AG09309 (cell line): Measurements from ENCODE around the gene PAX3.
"Not testable (repeated sequence)": the region's sequence is repeated elsewhere in the genome, so short reads cannot be mapped to it uniquely, and the experiment has no call there.

ENCODE experiments used
- DNase-seq: peaks from one replicate; pipeline ENCODE4 v3.0.0-alpha.2; 2010; ENCODE audit warnings: low read depth
- H3K4me3 ChIP-seq: 2 replicates; pipeline ENCODE4 v1.5.1; 2011; ENCODE audit warnings: mild to moderate bottlenecking, low read depth, low read length, moderate library complexity; ENCODE audit not compliant: control insufficient read depth
- CTCF ChIP-seq: IDR thresholded peaks from 2 replicates; pipeline ENCODE4 v1.5.1; 2011; ENCODE audit warnings: mild to moderate bottlenecking, low read depth, low read length, inconsistent platforms; ENCODE audit not compliant: insufficient read depth, control insufficient read depth; ENCODE audit errors: missing control alignments

PAX3 gene

GRCh38 chr2:222169346-222169745 is 129.5 kb downstream of the PAX3 start:
- no peak for DNase-seq
- no peak overlapping the region for H3K4me3 ChIP-seq
- no peak for TF ChIP-seq CTCF

- DNase-seq = no peak
- no peak for TF ChIP-seq CTCF
Measured at GRCh38 chr2:222167762-222168161, 131.0 kb downstream of the PAX3 start.

GRCh38 chr2:222160944-222161343 is 137.9 kb downstream of the PAX3 start:
- no peak overlapping the region for H3K4me3 ChIP-seq
- no peak for TF ChIP-seq CTCF
- no peak for DNase-seq

More at GRCh38 chr2:222167762-222168161, 131.0 kb downstream of the PAX3 start:
- no peak overlapping the region for H3K4me3 ChIP-seq

GRCh38 chr2:222160125-222160524 is 138.7 kb downstream of the PAX3 start:
- TF ChIP-seq CTCF = no peak
- H3K4me3 ChIP-seq = no peak overlapping the region
- DNase-seq = no peak

- TF ChIP-seq CTCF = no peak
- no peak for DNase-seq
- no peak overlapping the region for H3K4me3 ChIP-seq
Measured at GRCh38 chr2:222159221-222159620, 139.6 kb downstream of the PAX3 start.

- not testable (repeated sequence) for DNase-seq, H3K4me3 ChIP-seq
Measured at GRCh38 chr2:222155003-222155664, 143.7 kb downstream of the PAX3 start.
